ENCODE measurements around the gene SMIM1.

DNA sequence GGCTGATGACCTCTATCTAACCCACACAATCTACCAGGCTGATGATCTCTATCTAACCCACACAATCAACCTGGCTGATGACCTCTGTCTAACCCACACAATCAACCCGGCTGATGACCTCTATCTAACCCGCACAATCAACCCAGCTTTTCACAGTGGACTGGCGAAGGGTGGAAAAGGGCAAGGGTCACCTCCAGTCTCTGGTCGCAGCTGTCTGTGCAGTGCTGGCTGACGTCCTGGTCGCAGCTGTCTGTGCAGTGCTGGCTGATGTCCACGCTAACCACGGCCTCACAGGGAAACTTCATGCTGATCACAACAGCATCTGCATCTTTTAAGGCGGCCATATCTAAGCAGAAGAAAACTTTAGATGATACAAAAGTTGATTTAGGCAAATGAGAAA, 32.5 kb upstream of the SMIM1 start:
- TF ChIP-seq CTCF (IDR thresholded peaks at IDR 0.05) (no peak), RFX5 (IDR thresholded peaks at IDR 0.05) (no peak), HDAC2 (IDR thresholded peaks at IDR 0.05) (no peak), PHF8 (IDR thresholded peaks at IDR 0.05; ENCODE audit: borderline replicate concordance, low read depth) (no peak), ZSCAN20 (CRISPR knock-in tag; IDR thresholded peaks at IDR 0.05) (no peak), POLR2A (IDR thresholded peaks at IDR 0.05; ENCODE audit: low read length) (no peak), USF2 (IDR thresholded peaks at IDR 0.05) (no peak), MYC (IDR thresholded peaks at IDR 0.05; ENCODE audit: borderline replicate concordance, low read length) (no peak), HOXB13 (CRISPR knock-in tag; IDR thresholded peaks at IDR 0.05; ENCODE audit: low read depth) (no peak), EP300 (IDR thresholded peaks at IDR 0.05) (no peak), MAX (IDR thresholded peaks at IDR 0.05) (no peak), FOSL2 (IDR thresholded peaks at IDR 0.05) (no peak), FOSL2 (CRISPR knock-in tag; IDR thresholded peaks at IDR 0.05) (no peak), REST (IDR thresholded peaks at IDR 0.05) (no peak)
- TF ChIP-seq, protein P1, sequence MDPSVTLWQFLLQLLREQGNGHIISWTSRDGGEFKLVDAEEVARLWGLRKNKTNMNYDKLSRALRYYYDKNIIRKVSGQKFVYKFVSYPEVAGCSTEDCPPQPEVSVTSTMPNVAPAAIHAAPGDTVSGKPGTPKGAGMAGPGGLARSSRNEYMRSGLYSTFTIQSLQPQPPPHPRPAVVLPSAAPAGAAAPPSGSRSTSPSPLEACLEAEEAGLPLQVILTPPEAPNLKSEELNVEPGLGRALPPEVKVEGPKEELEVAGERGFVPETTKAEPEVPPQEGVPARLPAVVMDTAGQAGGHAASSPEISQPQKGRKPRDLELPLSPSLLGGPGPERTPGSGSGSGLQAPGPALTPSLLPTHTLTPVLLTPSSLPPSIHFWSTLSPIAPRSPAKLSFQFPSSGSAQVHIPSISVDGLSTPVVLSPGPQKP (IDR thresholded peaks at IDR 0.05; ENCODE audit: low read depth, low read length): no peak
